K562 treated with DMSO at 1 percent for 48 hours (cell line): ENCODE data around the gene TMTC4. TPM values are rescaled to one million over a fixed set of nuclear protein-coding genes. Genes with fewer than 3 reads are reported as not detected.

Source experiments
- total RNA-seq: library from RNA; unstranded; fragments of 300-600 nt; gene quantifications from 2 replicates; pipeline ENCODE4 v1.2.3, GENCODE V29; 2022; ENCODE audit warnings: low replicate concordance; ENCODE audit errors: extremely low read depth

TMTC4 gene, protein sequence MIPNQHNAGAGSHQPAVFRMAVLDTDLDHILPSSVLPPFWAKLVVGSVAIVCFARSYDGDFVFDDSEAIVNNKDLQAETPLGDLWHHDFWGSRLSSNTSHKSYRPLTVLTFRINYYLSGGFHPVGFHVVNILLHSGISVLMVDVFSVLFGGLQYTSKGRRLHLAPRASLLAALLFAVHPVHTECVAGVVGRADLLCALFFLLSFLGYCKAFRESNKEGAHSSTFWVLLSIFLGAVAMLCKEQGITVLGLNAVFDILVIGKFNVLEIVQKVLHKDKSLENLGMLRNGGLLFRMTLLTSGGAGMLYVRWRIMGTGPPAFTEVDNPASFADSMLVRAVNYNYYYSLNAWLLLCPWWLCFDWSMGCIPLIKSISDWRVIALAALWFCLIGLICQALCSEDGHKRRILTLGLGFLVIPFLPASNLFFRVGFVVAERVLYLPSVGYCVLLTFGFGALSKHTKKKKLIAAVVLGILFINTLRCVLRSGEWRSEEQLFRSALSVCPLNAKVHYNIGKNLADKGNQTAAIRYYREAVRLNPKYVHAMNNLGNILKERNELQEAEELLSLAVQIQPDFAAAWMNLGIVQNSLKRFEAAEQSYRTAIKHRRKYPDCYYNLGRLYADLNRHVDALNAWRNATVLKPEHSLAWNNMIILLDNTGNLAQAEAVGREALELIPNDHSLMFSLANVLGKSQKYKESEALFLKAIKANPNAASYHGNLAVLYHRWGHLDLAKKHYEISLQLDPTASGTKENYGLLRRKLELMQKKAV
- not detected in 2 replicates for total RNA-seq

GRCh38 chr13:100674572-100674871 is at the start of gene TMTC4:
TMTC4 (minus strand) TSS chr13:100674795; CDS start chr13:100670362, 4,433 bp downstream.

DNA sequence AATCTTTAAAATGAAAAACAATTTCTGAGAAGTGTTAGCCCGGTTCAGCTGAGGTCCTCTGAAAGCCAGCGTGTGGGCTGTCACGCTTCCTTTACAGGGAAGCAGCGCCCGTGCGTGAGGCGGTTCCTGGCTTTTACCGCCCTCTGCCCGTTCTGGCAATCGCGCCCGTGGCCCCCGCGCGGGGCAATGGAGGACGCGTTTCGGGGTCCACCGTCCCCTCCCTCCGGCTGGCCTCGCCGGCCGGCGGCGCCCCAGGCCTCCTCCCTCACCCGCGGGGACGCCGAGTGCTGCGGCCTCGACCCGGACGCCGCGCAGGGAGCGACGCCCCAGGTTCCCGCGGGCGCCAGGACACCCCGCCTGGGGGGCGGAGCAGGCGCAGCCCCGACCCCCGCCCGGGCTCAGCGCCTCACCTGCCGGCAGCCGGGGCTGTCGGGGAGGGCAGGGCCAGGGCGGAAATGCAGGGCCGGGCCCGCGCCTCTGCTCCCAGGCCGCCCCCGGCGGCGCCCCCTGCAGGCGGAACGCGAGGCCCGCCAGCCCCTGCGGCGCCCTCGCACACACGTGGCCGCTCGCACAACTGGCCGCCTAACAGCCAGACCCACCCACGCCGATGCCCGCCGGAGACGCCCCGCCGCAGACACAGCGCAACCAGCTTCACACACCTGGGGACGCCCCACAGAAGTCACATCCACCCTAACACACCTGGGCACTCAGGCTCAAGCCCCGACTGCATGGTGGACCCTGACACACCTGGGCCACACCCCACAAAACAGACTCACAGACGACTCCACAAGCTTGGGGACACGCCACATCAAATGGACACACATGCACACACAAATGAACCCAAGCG is 86.0 kb downstream of the TMTC4 start, which contains the start of gene GGACT:
Gene GGACT, minus strand, starts transcription at position 459 of the 847 bp plus-strand sequence. CDS start 56,198 bp downstream, outside the sequence.

Other genes with a start within 250 kb of the TMTC4 start
- not detected in 2 replicates for gene GGACT, start 86.0 kb downstream of the TMTC4 start, total RNA-seq